Transverse colon (tissue), 4 donors: Measurements from ENCODE around the gene CGREF1. TPM values are rescaled to one million over a fixed set of nuclear protein-coding genes. Genes with fewer than 3 reads are reported as not detected.

ENCODE experiments used
- DNase-seq: peaks from one replicate; pipeline ENCODE4 v3.0.0-alpha.2; 2019
- H3K27ac ChIP-seq, 4 donors: fragments of 200-600 bp; sonication (generic); 2 replicates each; pipeline ENCODE4 v1.5.1; 2016 to 2018; ENCODE audit warnings: inconsistent platforms in 4 of 4
- H3K27me3 ChIP-seq: fragments of 200-600 bp; sonication (generic); 2 replicates; pipeline ENCODE4 v1.5.1; 2017; ENCODE audit warnings: inconsistent platforms
- H3K36me3 ChIP-seq, 4 donors: fragments of 200-600 bp; sonication (generic); 2 replicates each; pipeline ENCODE4 v1.5.1; 2017 to 2019; ENCODE audit warnings: inconsistent platforms in 4 of 4
- H3K4me1 ChIP-seq, 4 donors: fragments of 200-600 bp; sonication (generic); 2 replicates each; pipeline ENCODE4 v1.5.1; 2017 to 2020; ENCODE audit warnings: inconsistent platforms in 4 of 4
- H3K4me3 ChIP-seq, 4 donors: fragments of 200-600 bp; sonication (generic); 1 replicate in 1 of 4; 2 replicates in 3 of 4; pipeline versions ENCODE4 v1.5.1 to v1.6.1; 2017 to 2019; ENCODE audit warnings: inconsistent platforms in 4 of 4
- H3K9me3 ChIP-seq, 2 donors: fragments of 200-600 bp; sonication (generic); 2 replicates each; pipeline ENCODE4 v1.5.1; 2017 to 2019; ENCODE audit warnings: inconsistent platforms in 2 of 2
- CTCF ChIP-seq, 5 experiments: fragments of 200-600 bp in 3 of 5; fragments of 450-650 bp in 2 of 5; sonication (generic) in 3 of 5; IDR thresholded peaks; 1 replicate in 2 of 5; 2 replicates in 3 of 5; pipeline ENCODE4 v1.5.1; 2016 to 2017; ENCODE audit warnings: antibody characterized with exemption in 5 of 5, inconsistent platforms in 3 of 5, mild to moderate bottlenecking in 2 of 5, moderate library complexity in 1 of 5
- EP300 ChIP-seq: sonication (generic); formaldehyde crosslinking; IDR thresholded peaks from one replicate; pipeline ENCODE4 v1.6.1; 2017; ENCODE audit warnings: antibody characterized with exemption, low read depth
- POLR2A ChIP-seq: fragments of 450-650 bp; IDR thresholded peaks from one replicate; pipeline ENCODE4 v1.6.1; 2016; ENCODE audit warnings: antibody characterized with exemption, mild to moderate bottlenecking, moderate library complexity
- POLR2AphosphoS5 ChIP-seq, 3 donors: sonication (generic); formaldehyde crosslinking; IDR thresholded peaks; one replicate each; pipeline ENCODE4 v1.6.1; 2016; ENCODE audit warnings: antibody characterized with exemption in 3 of 3
- WGBS, 2 donors: methylation state at CpG; one replicate each; pipeline ENCODE4 v1.1.5; 2018; ENCODE audit warnings: low coverage in 1 of 2; 5-methylcytosine and 5-hydroxymethylcytosine counted together
- in situ Hi-C, 4 donors: fragments of 200-750 bp; cut with MboI; loops; one replicate each; pipeline versions ENCODE4 v1.15.0 to v1.15.1; 2017; ENCODE audit warnings: low sequenced_read_pairs in 3 of 4, low pct_ligation_motif_present in 1 of 4, low pct_unique_long_range_greater_than_20kb in 1 of 4
- intact Hi-C: fragments of 100-400 bp; cut with DNase I; formaldehyde crosslinking; loops from one replicate; pipeline ENCODE4 v1.15.1; 2023; ENCODE audit warnings: low total_unique reads
- total RNA-seq, 4 donors: library from RNA; depleted of rRNA; stranded (reverse); fragments of >200 nt; gene quantifications; one replicate each; pipeline ENCODE4 v1.1.0, GENCODE V29; 2016

The CGREF1 gene
- total RNA-seq, 4 donors from 2014 or later = 0.27 to 4.9 (median 1.1) TPM; not detected in 1

GRCh38 chr2:27097341-27097740, 21.6 kb downstream of the CGREF1 start:
- Histone ChIP-seq H3K4me1 (peaks cover 3 to 14% (median 9%) of the 10 kb centered on the region in 4 donors), H3K9me3 (no peaks in the 10 kb centered on the region), H3K27me3 (no peaks in the 10 kb centered on the region), H3K4me3 (no peak overlapping the region), H3K36me3 (no peaks in the 10 kb centered on the region), H3K27ac (no peak overlapping the region)
- TF ChIP-seq POLR2A (no peak), EP300 (no peak), POLR2AphosphoS5 (IDR thresholded peaks at IDR 0.05) (no peak), CTCF (IDR thresholded peaks at IDR 0.05) (no peak)
- 92% methylated on average over 14 of the region's 14 CpGs; no CpG with 5 or more reads in 1 of the 2 donors for WGBS, 2 donors
- intact Hi-C loops = no loop called here
- in situ Hi-C loops = loop anchor here (5.0 to 25.0 kb wide), 3 partner anchors 95 to 185 kb away; partner anchors contain the start of genes MAPRE3 (in 3 of the 4) and TRIM54 (in 1 of the 4)
- DNase-seq = no peak

DNA sequence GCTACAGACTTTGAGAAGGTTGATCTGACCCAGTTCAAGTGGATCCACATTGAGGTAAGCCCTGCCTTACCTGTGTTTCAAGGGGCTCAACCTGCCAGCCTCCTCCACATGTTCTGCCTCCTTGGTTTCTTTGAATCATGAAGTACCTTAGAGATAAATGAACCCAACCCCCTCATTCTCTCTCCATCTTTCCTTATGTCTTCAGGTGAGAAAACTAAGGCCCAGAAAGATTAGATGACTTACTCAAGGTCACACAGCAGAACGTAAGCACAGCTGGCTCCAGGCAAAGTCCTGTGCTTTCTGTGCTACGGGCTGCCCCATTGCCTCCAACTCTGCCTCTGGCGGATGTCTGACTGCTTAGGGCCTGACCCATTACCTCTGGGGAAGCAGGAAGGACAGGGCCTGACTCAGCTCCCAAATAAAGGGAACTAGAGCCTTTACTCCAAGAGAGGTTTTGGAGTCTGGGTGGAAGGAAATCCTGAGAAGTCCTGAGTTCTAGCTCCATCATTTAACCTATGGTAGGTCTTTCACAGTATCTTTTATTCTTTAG, 22.1 kb downstream of the CGREF1 start:
- intact Hi-C loops = no loop called here
- no peak overlapping the region for H3K27ac ChIP-seq
- TF ChIP-seq POLR2A (no peak), POLR2AphosphoS5 (IDR thresholded peaks at IDR 0.05) (no peak), EP300 (no peak), CTCF (IDR thresholded peaks at IDR 0.05) (no peak)

GRCh38 chr2:27095745-27096651, 22.9 kb downstream of the CGREF1 start:
- no peaks in the 10 kb centered on the region for H3K36me3 ChIP-seq
- peak; percentile 55 for DNase-seq
- H3K9me3 ChIP-seq = no peaks in the 10 kb centered on the region
- H3K27ac ChIP-seq = no peak overlapping the region
- 48 to 100% methylated on average over 1 to 16 of the region's 18 CpGs for WGBS, 2 donors
- H3K4me1 ChIP-seq = peaks cover 3 to 14% (median 9%) of the 10 kb centered on the region in 4 donors
- intact Hi-C loops (no loop called here), in situ Hi-C loops (loop anchor here (5.0 to 25.0 kb wide), 3 partner anchors 96 to 186 kb away; partner anchors contain the start of genes MAPRE3 (in 3 of the 4) and TRIM54 (in 1 of the 4))
- TF ChIP-seq CTCF (IDR thresholded peaks at IDR 0.05) (no peak), POLR2AphosphoS5 (IDR thresholded peaks at IDR 0.05) (no peak), POLR2A (no peak), EP300 (no peak)
- H3K27me3 ChIP-seq = no peaks in the 10 kb centered on the region
- H3K4me3 ChIP-seq = peak overlapping the region in 1 of 4 donors; percentile 34

More for the DNA sequence above, 22.1 kb downstream of the CGREF1 start:
- Histone ChIP-seq H3K36me3 (no peaks in the 10 kb centered on the region), H3K27me3 (no peaks in the 10 kb centered on the region), H3K4me1 (peaks cover 3 to 14% (median 9%) of the 10 kb centered on the region in 4 donors), H3K4me3 (no peak overlapping the region), H3K9me3 (no peaks in the 10 kb centered on the region)
- DNase-seq = no peak
- in situ Hi-C loops = loop anchor here (5.0 to 25.0 kb wide), 3 partner anchors 95 to 185 kb away; partner anchors contain the start of genes MAPRE3 (in 3 of the 4) and TRIM54 (in 1 of the 4)
- 75 to 80% methylated on average over 1 to 3 of the region's 3 CpGs for WGBS, 2 donors

DNA sequence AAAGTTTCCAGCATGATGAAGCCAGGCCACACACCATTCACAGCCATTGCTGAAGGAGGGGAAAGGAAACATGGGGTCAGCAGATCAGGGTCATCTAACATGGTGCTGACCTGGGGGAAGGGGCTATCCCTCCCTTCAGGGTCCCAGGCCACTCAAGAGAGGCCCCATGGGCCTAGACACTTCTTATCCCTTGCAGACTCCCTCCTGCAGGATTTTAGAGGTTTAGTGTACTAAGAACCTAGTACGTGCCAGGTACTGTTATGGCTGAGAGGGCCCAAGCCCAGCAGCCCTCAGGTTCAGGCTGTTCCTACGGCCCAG, 23.5 kb downstream of the CGREF1 start:
- H3K9me3 ChIP-seq = no peaks in the 10 kb centered on the region
- intact Hi-C loops (no loop called here), in situ Hi-C loops (loop anchor here (5.0 to 25.0 kb wide), 3 partner anchors 97 to 187 kb away; partner anchors contain the start of genes MAPRE3 (in 3 of the 4) and TRIM54 (in 1 of the 4))
- H3K27me3 ChIP-seq = no peaks in the 10 kb centered on the region
- H3K4me3 ChIP-seq = no peak overlapping the region
- 100% methylated on average over 2 of the region's 2 CpGs for WGBS, 2 donors
- TF ChIP-seq POLR2A (no peak), EP300 (no peak), CTCF (IDR thresholded peaks at IDR 0.05) (no peak), POLR2AphosphoS5 (IDR thresholded peaks at IDR 0.05) (no peak)
- no peak for DNase-seq
- no peaks in the 10 kb centered on the region for H3K36me3 ChIP-seq
- peaks cover 3 to 14% (median 9%) of the 10 kb centered on the region in 4 donors for H3K4me1 ChIP-seq
- no peak overlapping the region for H3K27ac ChIP-seq
